ENCODE measurements around the gene CADM2.

- no peak for TF ChIP-seq CTCF (IDR thresholded peaks at IDR 0.05)
- TF ChIP-seq POLR2A (IDR thresholded peaks at IDR 0.05), result no peak
Observed at GRCh38 chr3:84991422-84991900, 32.7 kb downstream of the CADM2 start.
